BJ (cell line): Measurements from ENCODE around the gene CAB39L. TPM values are rescaled to one million over a fixed set of nuclear protein-coding genes. Genes with fewer than 3 reads are reported as not detected.
"Not testable (repeated sequence)": the region's sequence is repeated elsewhere in the genome, so short reads cannot be mapped to it uniquely, and the experiment has no call there.

Experiments
- CTCF ChIA-PET: fragments of 350-600 bp; formaldehyde crosslinking; extraction: SDS; loops from one replicate; lab custom pipeline; 2021; ENCODE audit warnings: antibody characterized with exemption, inconsistent platforms; lab: Yijun Ruan, JAX
- POLR2A ChIA-PET: fragments of 300-600 bp; sonication (Branson Sonifier 250); formaldehyde crosslinking; extraction: SDS; loops from one replicate; lab custom pipeline; 2021; ENCODE audit warnings: antibody characterized with exemption; lab: Charles Lee
- DNase-seq: peaks from one replicate; pipeline ENCODE4 v3.0.0-alpha.2; 2011; ENCODE audit warnings: low read depth
- H3K27me3 ChIP-seq: 2 replicates; pipeline ENCODE4 v1.6.0; 2011; ENCODE audit warnings: low read length; ENCODE audit not compliant: control insufficient read depth, insufficient read depth
- H3K36me3 ChIP-seq: 2 replicates; pipeline ENCODE4 v1.5.1; 2011; ENCODE audit warnings: low read length; ENCODE audit not compliant: control insufficient read depth, insufficient read depth
- H3K4me3 ChIP-seq: 2 replicates; pipeline ENCODE4 v1.5.1; 2011; ENCODE audit warnings: low read depth, mild to moderate bottlenecking, control low read depth, low read length
- polyA plus RNA-seq: library from polyadenylated mRNA; depleted of rRNA; stranded (reverse); fragments of >200 nt; gene quantifications from 2 replicates; pipeline ENCODE4 v1.2.3, GENCODE V29; 2011
- TF ChIP-seq, protein P1 (sequence below): IDR thresholded peaks from 2 replicates; pipeline ENCODE4 v1.5.1; 2011; ENCODE audit warnings: low read depth, mild to moderate bottlenecking, control low read depth, inconsistent platforms, low read length, moderate library complexity; ENCODE audit not compliant: insufficient read depth

CAB39L gene
- polyA plus RNA-seq, 1 experiment = 6.5 TPM

DNA sequence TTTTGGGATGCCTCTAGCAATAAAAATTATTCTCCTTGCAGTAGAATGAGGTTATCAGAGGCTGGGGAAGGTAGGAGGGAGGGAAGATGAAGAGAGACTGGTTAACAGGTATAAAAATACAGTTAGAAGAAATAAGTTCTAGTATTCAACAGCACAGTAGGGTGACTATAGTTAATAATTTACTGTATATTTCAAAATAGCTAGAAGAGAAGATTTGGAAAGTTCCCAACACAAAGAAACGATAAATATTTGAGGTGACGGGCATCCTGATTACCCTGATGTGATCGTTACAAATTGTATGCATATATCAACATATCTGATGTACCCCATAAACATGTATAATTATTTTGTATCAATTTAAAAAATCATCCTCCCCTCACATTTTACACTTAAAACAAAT lies 102.3 kb downstream of the CAB39L start:
- Histone ChIP-seq H3K36me3 (no peaks in the 10 kb centered on the region), H3K27me3 (no peaks in the 10 kb centered on the region), H3K4me3 (no peak overlapping the region)
- ChIA-PET POLR2A (no interaction called here), CTCF (interaction anchor here (1.0 kb wide), 1 partner anchor 122 kb away, joined by 3 read pairs; the partner anchor contains the start of gene MLNR)
- DNase-seq = no peak
- TF ChIP-seq, protein P1, sequence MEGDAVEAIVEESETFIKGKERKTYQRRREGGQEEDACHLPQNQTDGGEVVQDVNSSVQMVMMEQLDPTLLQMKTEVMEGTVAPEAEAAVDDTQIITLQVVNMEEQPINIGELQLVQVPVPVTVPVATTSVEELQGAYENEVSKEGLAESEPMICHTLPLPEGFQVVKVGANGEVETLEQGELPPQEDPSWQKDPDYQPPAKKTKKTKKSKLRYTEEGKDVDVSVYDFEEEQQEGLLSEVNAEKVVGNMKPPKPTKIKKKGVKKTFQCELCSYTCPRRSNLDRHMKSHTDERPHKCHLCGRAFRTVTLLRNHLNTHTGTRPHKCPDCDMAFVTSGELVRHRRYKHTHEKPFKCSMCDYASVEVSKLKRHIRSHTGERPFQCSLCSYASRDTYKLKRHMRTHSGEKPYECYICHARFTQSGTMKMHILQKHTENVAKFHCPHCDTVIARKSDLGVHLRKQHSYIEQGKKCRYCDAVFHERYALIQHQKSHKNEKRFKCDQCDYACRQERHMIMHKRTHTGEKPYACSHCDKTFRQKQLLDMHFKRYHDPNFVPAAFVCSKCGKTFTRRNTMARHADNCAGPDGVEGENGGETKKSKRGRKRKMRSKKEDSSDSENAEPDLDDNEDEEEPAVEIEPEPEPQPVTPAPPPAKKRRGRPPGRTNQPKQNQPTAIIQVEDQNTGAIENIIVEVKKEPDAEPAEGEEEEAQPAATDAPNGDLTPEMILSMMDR = no peak

- H3K36me3 ChIP-seq = no peaks in the 10 kb centered on the region
- POLR2A ChIA-PET = no interaction called here
- TF ChIP-seq, protein P1 = no peak
- H3K4me3 ChIP-seq = no peak overlapping the region
- CTCF ChIA-PET = interaction anchor here (0.5 to 0.9 kb wide), 3 partner anchors 9 to 125 kb away, joined by 3 to 5 read pairs (median 4); no protein-coding TSS in a partner anchor
- DNase-seq = no peak
- H3K27me3 ChIP-seq = no peaks in the 10 kb centered on the region
These were observed 103.7 kb downstream of the CAB39L start for GRCh38 chr13:49340161-49340560.

DNA sequence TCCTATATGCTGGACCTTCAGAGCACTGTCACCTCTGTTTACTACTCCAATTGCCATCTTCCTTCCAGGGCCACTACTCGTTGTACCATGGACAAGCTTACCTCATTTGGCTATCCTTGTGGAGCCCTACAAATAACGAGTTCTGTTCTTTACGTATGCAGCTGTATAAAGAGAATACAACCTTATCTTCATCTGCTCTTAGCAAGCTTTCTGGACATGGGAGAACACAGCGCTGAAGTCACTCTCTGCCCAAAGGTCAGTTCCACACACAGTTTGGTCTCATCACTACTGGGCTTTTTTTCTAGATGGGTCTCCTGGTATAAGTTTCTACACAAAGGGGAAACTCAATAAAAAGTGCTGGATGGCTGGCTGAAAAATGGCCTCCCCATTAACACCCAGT lies 107.2 kb downstream of the CAB39L start:
- TF ChIP-seq, protein P1 = no peak
- Histone ChIP-seq H3K4me3 (no peak overlapping the region), H3K36me3 (no peaks in the 10 kb centered on the region), H3K27me3 (no peaks in the 10 kb centered on the region)
- ChIA-PET POLR2A (no interaction called here), CTCF (interaction anchor here (0.7 kb wide), 1 partner anchor 100 kb away, joined by 3 read pairs; no protein-coding TSS in a partner anchor)
- DNase-seq = no peak

DNA sequence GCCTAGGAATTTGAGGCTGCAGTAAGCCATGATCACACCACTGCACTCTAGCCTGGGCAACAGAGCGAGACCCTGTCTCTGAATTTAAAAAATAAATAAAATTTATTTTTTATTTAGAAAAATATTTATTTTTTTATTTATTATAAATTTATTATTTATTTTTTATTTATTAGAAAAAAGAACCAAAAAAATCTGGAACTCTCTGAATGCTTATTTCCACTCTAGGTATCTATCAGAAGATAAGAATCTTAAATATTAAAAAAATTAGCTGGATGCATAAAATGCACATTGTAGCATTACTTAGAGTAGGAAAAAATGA lies 113.4 kb downstream of the CAB39L start:
- TF ChIP-seq, protein P1 = no peak
- H3K4me3 ChIP-seq = no peak overlapping the region
- no peak for DNase-seq
- no peaks in the 10 kb centered on the region for H3K27me3 ChIP-seq
- CTCF ChIA-PET = interaction anchor here (0.6 to 1.2 kb wide), 2 partner anchors 8 to 13 kb away, joined by 3 to 5 read pairs; no protein-coding TSS in a partner anchor
- POLR2A ChIA-PET = no interaction called here
- no peaks in the 10 kb centered on the region for H3K36me3 ChIP-seq

- TF ChIP-seq, protein P1 = no peak
- CTCF ChIA-PET = interaction anchor here (0.6 to 1.2 kb wide), 3 partner anchors 8 to 228 kb away, joined by 3 to 5 read pairs (median 4); no protein-coding TSS in a partner anchor
- no peaks in the 10 kb centered on the region for H3K27me3 ChIP-seq
- no peak overlapping the region for H3K4me3 ChIP-seq
- no peak for DNase-seq
- POLR2A ChIA-PET = no interaction called here
- no peaks in the 10 kb centered on the region for H3K36me3 ChIP-seq
These were observed 113.9 kb downstream of the CAB39L start for GRCh38 chr13:49329831-49330545.

DNA sequence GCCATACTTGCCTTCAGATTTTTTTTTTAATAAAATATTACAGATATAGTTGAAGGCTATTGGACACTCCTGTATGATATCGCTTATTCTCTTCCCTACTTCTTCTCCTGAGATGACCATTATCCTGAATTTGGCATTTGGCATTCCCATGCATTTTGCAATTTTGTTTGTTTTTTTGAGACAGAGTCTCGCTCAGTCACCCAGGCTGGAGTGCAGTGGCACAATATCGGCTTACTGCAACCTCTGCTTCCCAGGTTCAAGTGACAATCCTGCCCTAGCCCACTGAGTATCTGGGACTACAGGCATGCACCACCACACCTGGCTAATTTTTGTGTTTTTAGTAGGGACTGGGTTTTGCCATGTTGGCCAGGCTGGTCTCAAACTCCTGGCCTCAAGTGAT lies 116.7 kb downstream of the CAB39L start:
- POLR2A ChIA-PET, DNase-seq, H3K27me3 ChIP-seq, H3K4me3 ChIP-seq, H3K36me3 ChIP-seq, CTCF ChIA-PET: not testable (repeated sequence)
